H9 (cell line): ENCODE results near the gene CSNK1G1. TPM values are rescaled to one million over a fixed set of nuclear protein-coding genes. Genes with fewer than 3 reads are reported as not detected.

Experiments
- DNase-seq: peaks from one replicate; pipeline ENCODE4 v3.0.0-alpha.2; 2017
- H2AFZ ChIP-seq: one replicate; pipeline ENCODE4 v1.6.1; 2013; ENCODE audit warnings: mild to moderate bottlenecking, low read length, control low read depth, moderate library complexity
- H2AK5ac ChIP-seq: 2 replicates; pipeline ENCODE4 v1.6.1; 2013; ENCODE audit warnings: low read length, control low read depth, mixed read lengths; ENCODE audit not compliant: insufficient read length
- H2BK120ac ChIP-seq: one replicate; pipeline ENCODE4 v1.6.1; 2013; ENCODE audit warnings: low read depth, mild to moderate bottlenecking, low read length, control low read depth, inconsistent platforms; ENCODE audit not compliant: poor library complexity, severe bottlenecking
- H2BK12ac ChIP-seq: 2 replicates; pipeline ENCODE4 v1.6.1; 2013; ENCODE audit warnings: low read length, control low read depth, mixed read lengths, low read depth; ENCODE audit not compliant: insufficient read length
- H2BK15ac ChIP-seq: 2 replicates; pipeline ENCODE4 v1.6.1; 2013; ENCODE audit warnings: low read depth, low read length, control low read depth
- H2BK20ac ChIP-seq: one replicate; pipeline ENCODE4 v1.6.1; 2013; ENCODE audit warnings: low read depth, mild to moderate bottlenecking, low read length, control low read depth, inconsistent platforms; ENCODE audit not compliant: poor library complexity, severe bottlenecking
- H2BK5ac ChIP-seq: 2 replicates; pipeline ENCODE4 v1.6.1; 2013; ENCODE audit warnings: low read length, control low read depth, mixed read lengths; ENCODE audit not compliant: insufficient read length
- H3K14ac ChIP-seq: 2 replicates; pipeline ENCODE4 v1.6.1; 2013; ENCODE audit warnings: low read length, control low read depth; ENCODE audit not compliant: insufficient read depth
- H3K18ac ChIP-seq: 2 replicates; pipeline ENCODE4 v1.6.1; 2013; ENCODE audit warnings: low read depth, mild to moderate bottlenecking, mixed read lengths, low read length, control low read depth; ENCODE audit not compliant: insufficient read length
- H3K23ac ChIP-seq: 2 replicates; pipeline ENCODE4 v1.6.1; 2013; ENCODE audit warnings: low read length, control low read depth, mixed read lengths, low read depth; ENCODE audit not compliant: insufficient read length
- H3K23me2 ChIP-seq: 2 replicates; pipeline ENCODE4 v1.6.1; 2013; ENCODE audit warnings: low read depth, mild to moderate bottlenecking, mixed read lengths, low read length, control low read depth; ENCODE audit not compliant: insufficient read length, poor library complexity, severe bottlenecking
- H3K27ac ChIP-seq: 2 replicates; pipeline ENCODE4 v1.5.1; 2013; ENCODE audit warnings: low read length, control low read depth, mixed read lengths, low read depth; ENCODE audit not compliant: insufficient read length
- H3K27me3 ChIP-seq: 2 replicates; pipeline ENCODE4 v1.6.1; 2013; ENCODE audit warnings: low read length, control low read depth, inconsistent platforms; ENCODE audit not compliant: insufficient read depth
- H3K4ac ChIP-seq: 2 replicates; pipeline ENCODE4 v1.6.1; 2013; ENCODE audit warnings: low read depth, mild to moderate bottlenecking, control low read depth, inconsistent platforms, low read length, moderate library complexity
- H3K4me1 ChIP-seq: 2 replicates; pipeline ENCODE4 v1.6.1; 2013; ENCODE audit warnings: low read length, control low read depth, inconsistent platforms; ENCODE audit not compliant: insufficient read depth
- H3K4me2 ChIP-seq: 2 replicates; pipeline ENCODE4 v1.6.1; 2013; ENCODE audit warnings: low read length, control low read depth, mixed read lengths; ENCODE audit not compliant: insufficient read length, insufficient read depth
- H3K56ac ChIP-seq: 2 replicates; pipeline ENCODE4 v1.6.1; 2013; ENCODE audit warnings: low read depth, mild to moderate bottlenecking, mixed read lengths, low read length, control low read depth; ENCODE audit not compliant: insufficient read length
- H3K79me1 ChIP-seq: 2 replicates; pipeline ENCODE4 v1.6.1; 2013; ENCODE audit warnings: low read depth, mild to moderate bottlenecking, moderate library complexity, low read length, control low read depth, inconsistent platforms; ENCODE audit not compliant: insufficient read depth, poor library complexity, severe bottlenecking
- H3K79me2 ChIP-seq: 2 replicates; pipeline ENCODE4 v1.6.1; 2013; ENCODE audit warnings: low read length, control low read depth, inconsistent platforms; ENCODE audit not compliant: insufficient read depth
- H3K9ac ChIP-seq: 2 replicates; pipeline ENCODE4 v1.6.1; 2013; ENCODE audit warnings: low read length, control low read depth, mixed read lengths; ENCODE audit not compliant: insufficient read length; ENCODE audit errors: extremely low read depth
- H3K9me3 ChIP-seq: one replicate; pipeline ENCODE4 v1.6.1; 2013; ENCODE audit warnings: low read depth, low read length, inconsistent platforms; ENCODE audit not compliant: control insufficient read depth
- H3T11ph ChIP-seq: one replicate; pipeline ENCODE4 v1.6.1; 2013; ENCODE audit warnings: mild to moderate bottlenecking, low read length, control low read depth, inconsistent platforms
- H4K20me1 ChIP-seq: one replicate; pipeline ENCODE4 v1.6.1; 2013; ENCODE audit not compliant: control insufficient read depth, insufficient read length, insufficient read depth
- H4K5ac ChIP-seq: 2 replicates; pipeline ENCODE4 v1.6.1; 2013; ENCODE audit warnings: low read depth, mild to moderate bottlenecking, mixed read lengths, low read length, control low read depth; ENCODE audit not compliant: insufficient read length
- H4K8ac ChIP-seq: replicated peaks from 2 replicates; pipeline ENCODE4 v1.6.1; 2013; ENCODE audit warnings: low read length, control low read depth, mixed read lengths, low read depth; ENCODE audit not compliant: insufficient read length
- H4K91ac ChIP-seq: 2 replicates; pipeline ENCODE4 v1.6.1; 2013; ENCODE audit warnings: low read depth, mild to moderate bottlenecking, moderate library complexity, mixed read lengths, low read length, control low read depth; ENCODE audit not compliant: insufficient read length
- H3K27ac Mint-ChIP-seq, 3 experiments: 2 replicates in 2 of 3; 3 replicates in 1 of 3; pipeline ENCODE4 v1.8.0; 2020 to 2021; ENCODE audit warnings: mixed read lengths in 3 of 3, mild to moderate bottlenecking in 1 of 3, moderate library complexity in 1 of 3
- H3K27me3 Mint-ChIP-seq: 2 replicates; pipeline ENCODE4 v1.8.0; 2021; ENCODE audit warnings: low read depth, mild to moderate bottlenecking, moderate library complexity, mixed read lengths
- H3K36me3 Mint-ChIP-seq, 3 experiments: 2 replicates in 2 of 3; 3 replicates in 1 of 3; pipeline ENCODE4 v1.8.0; 2020 to 2021; ENCODE audit warnings: low read depth in 3 of 3, mixed read lengths in 3 of 3; ENCODE audit not compliant: insufficient read depth in 1 of 3
- H3K4me1 Mint-ChIP-seq, 2 experiments: 2 replicates each; pipeline ENCODE4 v1.8.0; 2020; ENCODE audit warnings: mixed read lengths in 2 of 2
- H3K4me3 Mint-ChIP-seq, 2 experiments: 2 replicates in 1 of 2; 3 replicates in 1 of 2; pipeline ENCODE4 v1.8.0; 2020 to 2021; ENCODE audit warnings: mild to moderate bottlenecking in 2 of 2, mixed read lengths in 2 of 2, moderate library complexity in 1 of 2
- H3K9me3 Mint-ChIP-seq, 2 experiments: 2 replicates in 1 of 2; 3 replicates in 1 of 2; pipeline ENCODE4 v1.8.0; 2020; ENCODE audit warnings: mild to moderate bottlenecking in 2 of 2, mixed read lengths in 2 of 2, moderate library complexity in 1 of 2
- WGBS: extraction: QIAGEN DNeasy Blood & Tissue Kit; methylation state at CpG from one replicate; pipeline ENCODE4 v1.1.7; 2013; ENCODE audit warnings: missing lambda C conversion rate, low lambda C conversion rate, mixed read lengths; ENCODE audit not compliant: insufficient read length; ENCODE audit errors: extremely low coverage; 5-methylcytosine and 5-hydroxymethylcytosine counted together
- total RNA-seq: library from RNA; stranded (reverse); gene quantifications from 2 replicates; pipeline ENCODE4 v1.2.1, GENCODE V29; 2021
- TF ChIP-seq, protein P1 (sequence below): fragments of 200-600 bp; sonication (generic); conservative IDR thresholded peaks from 3 replicates; pipeline ENCODE4 v1.8.0; 2021; ENCODE audit warnings: antibody characterized with exemption, mild to moderate bottlenecking

Gene CSNK1G1
- total RNA-seq, 1 experiment from 2014 or later, result 17.1 TPM

- H4K20me1 ChIP-seq, result no peaks in the 10 kb centered on the region
Measured at GRCh38 chr15:64156652-64157331, 199.2 kb downstream of the CSNK1G1 start.

More at GRCh38 chr15:64156652-64157331, 199.2 kb downstream of the CSNK1G1 start:
- Histone ChIP-seq H2AK5ac (no peak overlapping the region), H3K23me2 (peaks cover 6% of the 10 kb centered on the region), H3K27ac (no peak overlapping the region), H3T11ph (no peak overlapping the region), H2BK15ac (no peak overlapping the region), H3K4me2 (no peak overlapping the region), H4K8ac (no peak overlapping the region), H3K27me3 (no peaks in the 10 kb centered on the region), H2BK20ac (no peak overlapping the region), H3K4me1 (no peaks in the 10 kb centered on the region), H3K9me3 (no peaks in the 10 kb centered on the region), H3K18ac (no peak overlapping the region), H2BK5ac (no peak overlapping the region), H2BK12ac (no peak overlapping the region), H2BK120ac (no peak overlapping the region), H2AFZ (no peak overlapping the region), H4K5ac (no peak overlapping the region), H3K79me2 (no peaks in the 10 kb centered on the region; the same call in 1 of the 2 replicates), H3K56ac (no peak overlapping the region), H4K91ac (no peak overlapping the region), H3K9ac (no peak overlapping the region), H3K79me1 (no peaks in the 10 kb centered on the region), H3K14ac (no peak overlapping the region), H3K4ac (no peak overlapping the region), H3K23ac (no peak overlapping the region)
- Mint-ChIP-seq H3K9me3 (no peaks in the 10 kb centered on the region; a peak in 1 of 5 replicates), H3K27me3 (peaks cover 14% of the 10 kb centered on the region), H3K27ac (no peak overlapping the region; a peak in 1 of 7 replicates), H3K4me1 (peaks cover 16 to 17% of the 10 kb centered on the region in 2 experiments), H3K4me3 (no peak overlapping the region), H3K36me3 (peaks cover 36 to 64% (median 56%) of the 10 kb centered on the region in 3 experiments; a peak in 6 of 7 replicates)
- peak; percentile 17 for DNase-seq
- TF ChIP-seq, protein P1, sequence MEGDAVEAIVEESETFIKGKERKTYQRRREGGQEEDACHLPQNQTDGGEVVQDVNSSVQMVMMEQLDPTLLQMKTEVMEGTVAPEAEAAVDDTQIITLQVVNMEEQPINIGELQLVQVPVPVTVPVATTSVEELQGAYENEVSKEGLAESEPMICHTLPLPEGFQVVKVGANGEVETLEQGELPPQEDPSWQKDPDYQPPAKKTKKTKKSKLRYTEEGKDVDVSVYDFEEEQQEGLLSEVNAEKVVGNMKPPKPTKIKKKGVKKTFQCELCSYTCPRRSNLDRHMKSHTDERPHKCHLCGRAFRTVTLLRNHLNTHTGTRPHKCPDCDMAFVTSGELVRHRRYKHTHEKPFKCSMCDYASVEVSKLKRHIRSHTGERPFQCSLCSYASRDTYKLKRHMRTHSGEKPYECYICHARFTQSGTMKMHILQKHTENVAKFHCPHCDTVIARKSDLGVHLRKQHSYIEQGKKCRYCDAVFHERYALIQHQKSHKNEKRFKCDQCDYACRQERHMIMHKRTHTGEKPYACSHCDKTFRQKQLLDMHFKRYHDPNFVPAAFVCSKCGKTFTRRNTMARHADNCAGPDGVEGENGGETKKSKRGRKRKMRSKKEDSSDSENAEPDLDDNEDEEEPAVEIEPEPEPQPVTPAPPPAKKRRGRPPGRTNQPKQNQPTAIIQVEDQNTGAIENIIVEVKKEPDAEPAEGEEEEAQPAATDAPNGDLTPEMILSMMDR, result no peak
- no CpG with 5 or more reads among the region's 16 CpGs for WGBS
